Smooth muscle cell (in vitro differentiated cells): Measurements from ENCODE around the gene GNB1. TPM values are rescaled to one million over a fixed set of nuclear protein-coding genes. Genes with fewer than 3 reads are reported as not detected.

Experiments
- DNase-seq: peaks from one replicate; lab custom pipeline; 2025; ENCODE audit not compliant: unreplicated experiment; lab: John Stamatoyannopoulos, UW
- H2AFZ ChIP-seq: fragments of 200-600 bp; sonication (generic); 2 replicates; pipeline ENCODE4 v1.6.0; 2016; ENCODE audit warnings: antibody characterized with exemption, low read depth, mild to moderate bottlenecking
- H3F3A ChIP-seq: fragments of 200-600 bp; sonication (generic); 2 replicates; pipeline ENCODE4 v1.6.0; 2017; ENCODE audit warnings: antibody characterized with exemption, low read depth
- H3K27ac ChIP-seq: fragments of 200-600 bp; sonication (generic); 2 replicates; pipeline ENCODE4 v1.5.1; 2016; ENCODE audit warnings: low read depth, mild to moderate bottlenecking
- H3K27me3 ChIP-seq: fragments of 200-600 bp; sonication (generic); 2 replicates; pipeline ENCODE4 v1.6.1; 2016; ENCODE audit warnings: low read depth, mild to moderate bottlenecking
- H3K36me3 ChIP-seq: fragments of 200-600 bp; sonication (generic); 2 replicates; pipeline ENCODE4 v1.5.1; 2016; ENCODE audit warnings: low read depth
- H3K4me1 ChIP-seq: fragments of 200-600 bp; sonication (generic); 2 replicates; pipeline ENCODE4 v1.5.1; 2016; ENCODE audit warnings: low read depth
- H3K4me2 ChIP-seq: fragments of 200-600 bp; sonication (generic); 2 replicates; pipeline ENCODE4 v1.6.0; 2016; ENCODE audit warnings: mild to moderate bottlenecking
- H3K4me3 ChIP-seq: fragments of 200-600 bp; sonication (generic); 2 replicates; pipeline ENCODE4 v1.5.1; 2016; ENCODE audit warnings: mild to moderate bottlenecking
- H3K79me2 ChIP-seq: fragments of 200-600 bp; sonication (generic); 2 replicates; pipeline ENCODE4 v1.6.0; 2016; ENCODE audit warnings: low read depth, mild to moderate bottlenecking
- H3K9ac ChIP-seq: fragments of 200-600 bp; sonication (generic); 2 replicates; pipeline ENCODE4 v1.6.0; 2016; ENCODE audit warnings: low read depth
- H3K9me3 ChIP-seq: fragments of 200-600 bp; sonication (generic); replicated peaks from 2 replicates; pipeline ENCODE4 v1.5.1; 2016; ENCODE audit warnings: low read depth
- H4K20me1 ChIP-seq: fragments of 200-600 bp; sonication (generic); 2 replicates; pipeline ENCODE4 v1.6.0; 2016; ENCODE audit warnings: low read depth
- WGBS: methylation state at CpG from one replicate; pipeline ENCODE4 v1.1.7; 2016; ENCODE audit warnings: low lambda C conversion rate; 5-methylcytosine and 5-hydroxymethylcytosine counted together
- polyA plus RNA-seq: library from polyadenylated mRNA; unstranded; fragments of >200 nt; fragmentation: Nextera tagmentation; extraction: Ambion mirVana; gene quantifications from 2 replicates; pipeline ENCODE4 v1.2.1, GENCODE V29; 2016
- total RNA-seq: library from RNA; depleted of rRNA; stranded (reverse); fragments of >200 nt; gene quantifications from 2 replicates; pipeline ENCODE4 v1.2.3, GENCODE V29; 2014
- TF ChIP-seq, protein P1 (sequence below): fragments of 200-600 bp; sonication (generic); IDR thresholded peaks from 2 replicates; pipeline ENCODE4 v1.5.1; 2017; ENCODE audit warnings: borderline replicate concordance, mild to moderate bottlenecking, antibody characterized with exemption; ENCODE audit not compliant: insufficient read depth, poor library complexity, severe bottlenecking

The GNB1 gene
- total and polyA plus RNA-seq, 2 experiments from 2014 or later, result 208 to 293 TPM

DNA sequence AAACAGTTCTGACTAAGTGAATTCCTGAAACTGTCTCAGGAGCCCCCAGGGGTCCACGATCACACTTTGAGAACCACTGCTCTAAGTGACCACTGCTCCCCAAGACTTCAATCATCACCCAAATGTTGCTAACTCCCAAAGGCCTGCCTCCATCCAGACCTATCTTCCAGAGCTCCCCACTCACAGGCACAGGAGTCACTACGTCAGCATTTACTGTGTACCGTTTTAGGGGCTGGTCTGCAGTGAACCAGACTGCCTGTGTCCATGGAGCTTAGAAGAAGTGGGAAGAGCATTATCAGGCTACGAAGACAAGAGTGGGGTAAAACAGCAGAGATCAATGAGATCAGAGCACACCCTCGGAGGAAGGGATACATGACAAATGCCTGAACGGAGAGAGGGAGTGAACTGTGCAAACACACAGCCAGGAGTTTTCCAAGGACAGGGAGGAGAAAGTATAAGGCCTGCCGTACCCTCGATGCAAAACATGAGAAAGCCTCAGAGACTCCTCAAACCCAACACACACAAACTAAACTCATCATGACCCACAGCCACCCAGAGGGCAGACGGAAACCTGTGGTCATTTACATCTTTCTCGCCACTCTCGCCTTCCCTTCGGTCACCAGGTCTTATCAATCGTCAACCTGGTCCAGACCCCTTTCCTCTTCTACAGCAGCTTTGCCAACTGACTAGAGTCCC lies 10.1 kb downstream of the GNB1 start:
- H3F3A ChIP-seq, result peaks cover 9% of the 10 kb centered on the region
- no peaks in the 10 kb centered on the region for H3K27me3 ChIP-seq
- H3K4me2 ChIP-seq, result no peak overlapping the region
- no peak overlapping the region for H2AFZ ChIP-seq
- no peak for DNase-seq
- WGBS, result 55% methylated on average over 13 of the region's 13 CpGs
- peaks cover 100% of the 10 kb centered on the region for H4K20me1 ChIP-seq
- no peak overlapping the region for H3K9ac ChIP-seq
- no peak overlapping the region for H3K4me3 ChIP-seq
- H3K36me3 ChIP-seq, result no peaks in the 10 kb centered on the region
- peak overlapping the region; percentile 30 for H3K27ac ChIP-seq
- TF ChIP-seq, protein P1, sequence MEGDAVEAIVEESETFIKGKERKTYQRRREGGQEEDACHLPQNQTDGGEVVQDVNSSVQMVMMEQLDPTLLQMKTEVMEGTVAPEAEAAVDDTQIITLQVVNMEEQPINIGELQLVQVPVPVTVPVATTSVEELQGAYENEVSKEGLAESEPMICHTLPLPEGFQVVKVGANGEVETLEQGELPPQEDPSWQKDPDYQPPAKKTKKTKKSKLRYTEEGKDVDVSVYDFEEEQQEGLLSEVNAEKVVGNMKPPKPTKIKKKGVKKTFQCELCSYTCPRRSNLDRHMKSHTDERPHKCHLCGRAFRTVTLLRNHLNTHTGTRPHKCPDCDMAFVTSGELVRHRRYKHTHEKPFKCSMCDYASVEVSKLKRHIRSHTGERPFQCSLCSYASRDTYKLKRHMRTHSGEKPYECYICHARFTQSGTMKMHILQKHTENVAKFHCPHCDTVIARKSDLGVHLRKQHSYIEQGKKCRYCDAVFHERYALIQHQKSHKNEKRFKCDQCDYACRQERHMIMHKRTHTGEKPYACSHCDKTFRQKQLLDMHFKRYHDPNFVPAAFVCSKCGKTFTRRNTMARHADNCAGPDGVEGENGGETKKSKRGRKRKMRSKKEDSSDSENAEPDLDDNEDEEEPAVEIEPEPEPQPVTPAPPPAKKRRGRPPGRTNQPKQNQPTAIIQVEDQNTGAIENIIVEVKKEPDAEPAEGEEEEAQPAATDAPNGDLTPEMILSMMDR, result no peak
- H3K9me3 ChIP-seq, result no peaks in the 10 kb centered on the region
- peaks cover 4% of the 10 kb centered on the region for H3K4me1 ChIP-seq
- H3K79me2 ChIP-seq, result peaks cover 100% of the 10 kb centered on the region

DNA sequence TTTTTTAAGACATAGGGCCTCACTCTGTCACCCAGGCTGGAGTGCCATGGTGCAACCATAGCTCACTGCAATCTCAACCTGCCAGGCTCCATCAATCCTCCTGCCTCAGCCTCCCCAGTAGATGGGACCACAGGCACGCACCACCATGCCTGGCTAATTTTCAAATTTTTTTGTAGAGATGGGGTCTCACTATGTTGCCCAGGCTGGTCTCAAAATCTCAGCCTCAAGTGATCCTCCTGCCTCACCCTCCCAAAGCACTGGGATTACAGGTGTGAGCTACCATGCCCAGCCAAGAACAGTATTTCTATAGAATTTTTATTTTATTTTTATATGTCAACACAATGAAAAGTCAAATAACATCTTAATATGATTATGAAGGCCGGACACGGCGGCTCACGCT lies 10.9 kb downstream of the GNB1 start:
- Histone ChIP-seq H2AFZ (no peak overlapping the region), H3K4me1 (peaks cover 4% of the 10 kb centered on the region), H3K27ac (no peak overlapping the region), H3K36me3 (no peaks in the 10 kb centered on the region), H3K9me3 (no peaks in the 10 kb centered on the region), H3K9ac (no peak overlapping the region), H3K4me3 (no peak overlapping the region), H3K27me3 (no peaks in the 10 kb centered on the region), H3K79me2 (peaks cover 100% of the 10 kb centered on the region), H3F3A (peaks cover 7% of the 10 kb centered on the region), H3K4me2 (no peak overlapping the region), H4K20me1 (peaks cover 100% of the 10 kb centered on the region)
- TF ChIP-seq, protein P1, result no peak
- 99% methylated on average over 5 of the region's 5 CpGs for WGBS
- DNase-seq, result no peak

DNA sequence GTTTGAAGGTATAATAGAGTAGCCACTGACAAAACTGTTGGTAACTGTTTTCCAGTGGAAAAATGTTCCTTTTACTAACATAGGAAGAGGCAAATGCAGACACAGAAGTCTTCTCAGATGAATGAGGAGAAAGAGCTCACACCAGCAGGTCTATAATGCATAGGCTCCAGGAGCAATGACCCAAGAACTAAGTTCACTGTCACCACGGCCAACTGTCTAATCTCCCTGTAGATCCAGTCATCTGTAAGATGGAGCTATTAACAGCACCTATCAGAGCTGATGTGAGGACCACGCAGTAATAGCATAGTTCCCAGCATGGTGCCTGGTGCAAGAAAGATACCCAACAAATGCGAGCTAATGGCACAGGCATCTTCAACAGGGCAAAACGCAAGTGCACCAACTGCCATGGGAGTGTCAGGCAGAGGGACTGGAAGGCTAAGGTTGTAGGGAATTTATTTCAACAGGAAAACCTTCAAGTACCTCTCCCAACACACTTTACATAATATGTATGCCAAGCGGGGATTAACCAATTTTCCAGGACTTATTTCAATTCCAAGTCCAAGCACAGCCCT lies 12.9 kb downstream of the GNB1 start:
- Histone ChIP-seq H4K20me1 (peaks cover 100% of the 10 kb centered on the region), H3K4me2 (no peak overlapping the region), H3K27me3 (no peaks in the 10 kb centered on the region), H3K36me3 (no peaks in the 10 kb centered on the region), H3K79me2 (peaks cover 100% of the 10 kb centered on the region), H2AFZ (no peak overlapping the region), H3F3A (peaks cover 7% of the 10 kb centered on the region), H3K4me1 (no peaks in the 10 kb centered on the region), H3K4me3 (no peak overlapping the region), H3K9ac (no peak overlapping the region), H3K9me3 (no peaks in the 10 kb centered on the region), H3K27ac (peak overlapping the region; percentile 42)
- TF ChIP-seq, protein P1, result no peak
- 78% methylated on average over 5 of the region's 5 CpGs for WGBS
- no peak for DNase-seq

DNA sequence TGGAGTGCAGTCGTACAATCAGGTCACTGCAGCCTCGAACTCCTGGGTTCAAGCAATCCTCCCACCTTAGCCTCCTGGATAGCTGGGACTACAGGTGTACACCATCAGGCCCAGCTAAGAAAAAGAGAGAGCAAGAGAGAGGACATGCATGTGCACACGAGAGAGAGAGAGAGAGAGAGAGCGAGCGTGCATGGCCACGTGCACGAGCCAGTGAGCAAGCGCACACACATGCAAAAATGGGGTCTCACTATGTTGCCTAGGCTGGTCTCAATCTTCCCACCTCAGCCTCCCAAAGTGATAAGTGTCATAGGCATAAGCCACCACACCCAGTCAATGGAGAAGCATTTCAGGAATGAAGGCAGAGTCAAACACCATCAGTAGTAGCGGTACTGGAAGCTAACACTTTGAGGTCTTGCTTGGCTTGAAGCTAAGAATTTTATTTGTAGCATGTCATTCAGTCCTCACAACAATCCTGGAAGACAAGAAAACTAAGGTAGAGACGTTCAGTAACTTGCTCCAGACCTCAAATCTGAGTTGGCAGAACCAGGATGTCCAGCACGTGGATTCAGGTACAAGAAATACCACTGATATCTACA lies 14.5 kb downstream of the GNB1 start:
- Histone ChIP-seq H3K27ac (peak overlapping the region; percentile 49), H3K27me3 (no peaks in the 10 kb centered on the region), H3K9me3 (no peaks in the 10 kb centered on the region), H3K4me2 (no peak overlapping the region), H4K20me1 (peaks cover 100% of the 10 kb centered on the region), H3K4me3 (no peak overlapping the region), H3K9ac (no peak overlapping the region), H3K79me2 (peaks cover 100% of the 10 kb centered on the region), H3F3A (peaks cover 7% of the 10 kb centered on the region), H3K4me1 (no peaks in the 10 kb centered on the region), H3K36me3 (no peaks in the 10 kb centered on the region), H2AFZ (no peak overlapping the region)
- WGBS, result 87% methylated on average over 11 of the region's 11 CpGs
- TF ChIP-seq, protein P1, result no peak
- no peak for DNase-seq
